GM12865 (cell line): ENCODE data around the gene OVOL1.
"Not testable (repeated sequence)": the region's sequence is repeated elsewhere in the genome, so short reads cannot be mapped to it uniquely, and the experiment has no call there.

Experiments used
- DNase-seq: peaks from one replicate; pipeline ENCODE4 v3.0.0; 2010; ENCODE audit warnings: low read depth
- H3K4me3 ChIP-seq: 2 replicates; pipeline ENCODE4 v1.5.1; 2011; ENCODE audit warnings: mild to moderate bottlenecking, low read depth, low read length, control low read depth
- TF ChIP-seq, protein P1 (sequence below): IDR thresholded peaks from 2 replicates; pipeline ENCODE4 v1.5.1; 2011; ENCODE audit warnings: low read length, control low read depth, low read depth, inconsistent platforms; ENCODE audit not compliant: insufficient read depth; ENCODE audit errors: missing control alignments

The OVOL1 gene

DNA sequence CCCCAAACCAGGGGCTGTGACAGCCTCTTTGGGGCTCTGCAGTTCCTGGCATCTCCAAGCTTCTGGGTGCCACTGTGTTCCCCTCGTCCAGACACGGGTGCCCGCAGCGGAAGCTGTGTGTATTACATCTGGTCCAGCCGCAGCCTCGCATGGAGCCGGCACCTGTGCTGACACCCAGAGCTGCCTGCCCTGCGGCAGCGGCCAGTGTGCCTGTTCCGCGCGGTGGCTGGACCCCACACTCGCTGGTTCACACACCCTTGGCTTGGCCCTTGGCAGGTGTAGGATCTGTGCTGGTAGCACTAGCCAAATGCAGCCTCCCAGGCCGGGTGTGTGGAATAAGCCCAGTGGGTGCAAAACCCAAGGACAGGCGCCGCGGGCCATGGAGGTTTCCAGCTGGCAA lies 41.8 kb upstream of the OVOL1 start:
- no peak overlapping the region for H3K4me3 ChIP-seq
- TF ChIP-seq, protein P1, sequence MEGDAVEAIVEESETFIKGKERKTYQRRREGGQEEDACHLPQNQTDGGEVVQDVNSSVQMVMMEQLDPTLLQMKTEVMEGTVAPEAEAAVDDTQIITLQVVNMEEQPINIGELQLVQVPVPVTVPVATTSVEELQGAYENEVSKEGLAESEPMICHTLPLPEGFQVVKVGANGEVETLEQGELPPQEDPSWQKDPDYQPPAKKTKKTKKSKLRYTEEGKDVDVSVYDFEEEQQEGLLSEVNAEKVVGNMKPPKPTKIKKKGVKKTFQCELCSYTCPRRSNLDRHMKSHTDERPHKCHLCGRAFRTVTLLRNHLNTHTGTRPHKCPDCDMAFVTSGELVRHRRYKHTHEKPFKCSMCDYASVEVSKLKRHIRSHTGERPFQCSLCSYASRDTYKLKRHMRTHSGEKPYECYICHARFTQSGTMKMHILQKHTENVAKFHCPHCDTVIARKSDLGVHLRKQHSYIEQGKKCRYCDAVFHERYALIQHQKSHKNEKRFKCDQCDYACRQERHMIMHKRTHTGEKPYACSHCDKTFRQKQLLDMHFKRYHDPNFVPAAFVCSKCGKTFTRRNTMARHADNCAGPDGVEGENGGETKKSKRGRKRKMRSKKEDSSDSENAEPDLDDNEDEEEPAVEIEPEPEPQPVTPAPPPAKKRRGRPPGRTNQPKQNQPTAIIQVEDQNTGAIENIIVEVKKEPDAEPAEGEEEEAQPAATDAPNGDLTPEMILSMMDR: no peak
- DNase-seq: no peak

DNA sequence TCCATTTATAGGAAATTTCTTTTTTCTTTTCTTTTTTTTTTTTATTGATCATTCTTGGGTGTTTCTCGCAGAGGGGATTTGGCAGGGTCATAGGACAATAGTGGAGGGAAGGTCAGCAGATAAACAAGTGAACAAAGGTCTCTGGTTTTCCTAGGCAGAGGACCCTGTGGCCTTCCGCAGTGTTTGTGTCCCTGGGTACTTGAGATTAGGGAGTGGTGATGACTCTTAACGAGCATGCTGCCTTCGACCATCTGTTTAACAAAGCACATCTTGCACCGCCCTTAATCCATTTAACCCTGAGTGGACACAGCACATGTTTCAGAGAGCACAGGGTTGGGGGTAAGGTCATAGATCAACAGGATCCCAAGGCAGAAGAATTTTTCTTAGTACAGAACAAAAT lies 24.7 kb upstream of the OVOL1 start:
- H3K4me3 ChIP-seq, DNase-seq: not testable (repeated sequence)

DNA sequence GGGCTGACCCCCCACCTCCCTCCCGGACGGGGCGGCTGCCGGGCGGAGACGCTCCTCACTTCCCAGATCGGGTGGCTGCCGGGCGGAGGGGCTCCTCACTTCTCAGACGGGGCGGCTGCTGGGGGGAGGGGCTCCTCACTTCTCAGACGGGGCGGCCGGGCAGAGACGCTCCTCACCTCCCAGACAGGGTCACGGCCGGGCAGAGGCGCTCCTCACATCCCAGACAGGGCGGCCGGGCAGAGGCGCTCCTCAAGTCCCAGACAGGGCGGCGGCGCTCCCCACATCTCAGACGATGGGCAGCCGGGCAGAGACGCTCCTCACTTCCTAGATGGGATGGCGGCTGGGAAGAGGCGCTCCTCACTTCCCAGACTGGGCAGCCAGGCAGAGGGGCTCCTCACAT lies 24.0 kb upstream of the OVOL1 start:
- not testable (repeated sequence) for H3K4me3 ChIP-seq, DNase-seq

DNA sequence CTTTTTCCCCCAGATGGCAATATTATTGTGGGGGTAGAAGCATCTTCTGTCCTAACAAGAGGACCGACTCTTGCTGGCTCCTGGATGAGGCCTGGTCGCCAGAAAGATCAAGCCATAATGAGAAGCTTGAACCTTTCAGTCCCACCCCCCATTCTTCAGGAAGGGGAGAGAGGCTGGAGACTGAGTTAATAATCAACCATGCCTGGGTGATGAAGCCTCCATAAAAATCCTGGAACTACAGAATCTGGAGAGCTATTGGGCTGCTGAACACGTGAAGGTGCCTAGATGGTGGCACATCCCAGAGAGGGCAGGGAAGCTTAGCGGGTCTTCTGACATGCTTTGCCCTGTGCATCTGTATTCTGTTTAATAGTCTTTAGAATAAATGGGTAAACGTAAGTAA lies 22.4 kb upstream of the OVOL1 start:
- H3K4me3 ChIP-seq: no peak overlapping the region
- no peak for DNase-seq
- TF ChIP-seq, protein P1: no peak

DNA sequence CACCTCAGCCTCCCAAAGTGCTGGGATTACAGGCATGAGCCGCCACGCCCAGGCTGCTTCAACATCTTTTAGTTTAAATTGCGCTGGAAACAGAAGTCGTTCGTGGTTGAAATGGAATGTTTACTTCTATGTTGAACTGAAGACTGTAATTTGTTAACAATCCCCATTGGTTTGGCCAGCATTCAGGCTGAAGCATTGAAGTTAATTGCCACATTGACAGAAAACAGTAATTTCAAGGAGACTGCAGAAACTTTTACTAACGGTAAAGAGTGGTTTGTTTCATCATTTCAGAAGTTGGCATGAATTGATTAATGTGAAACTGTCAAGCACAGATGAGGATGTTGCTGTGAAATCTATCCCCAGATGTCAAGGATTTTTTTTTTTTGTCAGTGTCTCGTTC lies 20.3 kb upstream of the OVOL1 start:
- no peak overlapping the region for H3K4me3 ChIP-seq
- TF ChIP-seq, protein P1: no peak
- no peak for DNase-seq

DNA sequence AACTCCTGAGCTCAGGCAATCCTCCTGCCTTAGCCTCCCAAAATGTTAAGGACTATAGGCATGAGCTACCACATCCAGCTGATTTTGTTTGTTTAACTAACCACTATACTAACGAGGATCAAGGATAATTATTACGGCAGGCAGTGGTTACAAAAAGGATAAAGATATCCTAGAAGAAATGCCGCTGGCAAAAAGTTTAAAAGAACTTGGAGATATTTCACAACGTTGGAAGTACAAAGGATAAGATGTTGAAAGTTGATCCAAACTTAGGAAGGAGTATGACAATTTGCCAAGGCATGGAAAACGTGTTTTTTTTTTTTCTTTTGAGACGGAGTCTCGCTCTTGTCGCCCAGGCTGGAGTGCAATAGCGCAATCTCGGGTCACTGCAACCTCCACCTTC lies 19.5 kb upstream of the OVOL1 start:
- H3K4me3 ChIP-seq: no peak overlapping the region
- no peak for DNase-seq
- TF ChIP-seq, protein P1: no peak

DNA sequence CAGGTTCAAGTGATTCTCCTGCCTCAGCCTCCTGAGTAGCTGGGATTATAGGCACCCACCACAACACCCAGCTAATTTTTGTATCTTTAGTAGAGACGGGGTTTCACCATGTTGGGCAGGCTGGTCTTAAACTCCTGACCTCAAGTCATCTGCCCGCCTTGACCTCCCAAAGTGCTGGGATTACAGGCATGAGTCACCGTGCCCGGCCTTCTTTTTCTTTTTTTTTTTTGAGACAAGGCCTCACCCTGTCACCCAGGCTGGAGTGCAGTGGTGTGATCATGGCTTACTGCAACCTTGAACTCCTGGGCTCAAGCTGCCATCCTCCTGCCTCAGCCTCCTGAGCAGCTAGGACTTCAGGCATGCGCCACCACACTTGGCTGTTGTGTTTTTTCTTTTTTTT lies 19.1 kb upstream of the OVOL1 start:
- not testable (repeated sequence) for H3K4me3 ChIP-seq

DNA sequence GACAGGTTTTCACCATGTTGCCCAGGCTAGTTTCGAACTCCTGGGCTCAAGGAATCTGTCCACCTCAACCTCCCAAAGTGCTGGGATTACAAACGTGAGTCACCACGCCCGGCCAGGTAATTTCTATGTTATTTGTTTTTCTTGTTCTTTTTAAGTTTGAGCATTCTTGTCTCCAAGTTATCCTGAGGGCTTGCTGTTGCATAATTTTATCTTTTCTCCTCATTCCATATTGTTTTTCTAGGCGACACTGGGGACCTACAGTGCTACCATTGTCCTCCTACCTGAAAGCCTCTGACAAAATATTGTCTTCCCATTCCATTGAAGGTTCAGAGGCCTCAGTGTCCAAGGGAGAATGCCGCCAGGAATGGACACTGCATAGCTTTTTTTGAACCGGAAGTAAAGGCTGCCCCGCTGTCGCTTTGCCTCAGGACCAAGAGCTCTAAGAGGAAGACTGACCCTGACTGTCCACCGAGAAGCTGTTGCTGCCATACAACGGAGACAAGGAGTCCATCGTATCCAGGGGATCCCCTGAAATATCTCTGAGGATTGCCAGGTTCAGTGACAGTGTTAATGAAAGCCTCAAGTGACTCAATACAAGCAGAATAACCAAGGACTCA lies 15.8 kb upstream of the OVOL1 start:
- TF ChIP-seq, protein P1: no peak
- DNase-seq: no peak
- no peak overlapping the region for H3K4me3 ChIP-seq

More for the DNA sequence above, 19.1 kb upstream of the OVOL1 start:
- DNase-seq: not testable (repeated sequence)
